ENCODE results near the gene NRG3.

The NRG3 gene

DNA sequence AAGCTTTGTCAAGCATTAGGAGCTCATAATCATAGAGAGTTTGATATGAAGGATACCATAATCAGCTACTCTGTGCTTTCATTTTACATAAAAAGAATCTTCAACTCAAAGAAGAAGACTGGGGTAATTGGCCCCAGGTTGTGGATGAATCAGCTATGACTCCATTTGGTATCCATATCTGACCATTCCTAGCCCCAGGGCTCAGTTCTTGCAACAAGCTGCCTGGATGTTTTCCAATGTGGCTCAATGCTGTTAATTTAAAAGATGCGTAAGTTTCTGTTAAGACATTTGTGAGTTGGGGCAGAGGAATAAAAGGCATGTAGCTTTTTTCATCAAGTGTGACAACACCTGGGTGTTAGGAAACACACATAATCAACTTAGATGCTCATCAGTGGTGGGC is 951.1 kb downstream of the NRG3 start:
- DNase-seq (ENCODE audit: low read depth), result no peak

DNA sequence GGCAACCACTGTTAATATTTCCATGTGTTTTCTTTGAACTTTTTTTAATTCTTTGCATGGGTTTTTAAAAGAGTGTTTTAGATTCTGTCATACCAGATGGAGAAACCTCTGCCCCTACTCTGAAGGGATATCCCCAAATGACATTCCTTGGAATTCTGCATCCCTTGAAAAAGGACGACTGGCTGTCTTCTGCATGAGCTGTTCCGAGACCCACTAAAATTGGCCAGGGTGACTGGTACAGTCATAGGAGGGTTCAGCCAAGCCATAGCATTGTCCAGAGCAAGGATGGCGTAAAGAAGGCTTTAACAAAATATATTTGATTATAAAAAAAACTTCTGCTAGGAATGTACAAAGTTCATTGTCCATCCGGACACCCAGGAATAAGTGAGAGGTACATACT is 952.9 kb downstream of the NRG3 start:
- DNase-seq (ENCODE audit: low read depth), result no peak

DNA sequence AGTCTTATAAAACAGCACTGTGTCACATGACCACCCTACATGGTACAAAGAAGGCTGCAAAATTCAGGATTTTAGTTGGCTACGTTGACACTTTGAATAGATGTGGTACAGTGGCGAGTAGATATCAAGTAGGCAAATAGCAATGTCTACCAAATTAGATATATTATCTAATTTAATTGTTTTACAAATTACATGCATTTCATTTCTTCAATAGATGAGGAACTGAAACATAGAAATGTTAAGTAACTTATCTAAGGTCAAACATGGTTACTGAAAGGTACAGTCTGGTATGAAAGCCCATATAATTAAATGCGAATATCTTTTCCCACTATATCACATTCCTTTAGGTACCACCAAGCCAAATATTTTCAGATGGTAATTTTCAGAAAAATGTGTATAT is 972.2 kb downstream of the NRG3 start:
- no peak for DNase-seq (ENCODE audit: low read depth)

DNA sequence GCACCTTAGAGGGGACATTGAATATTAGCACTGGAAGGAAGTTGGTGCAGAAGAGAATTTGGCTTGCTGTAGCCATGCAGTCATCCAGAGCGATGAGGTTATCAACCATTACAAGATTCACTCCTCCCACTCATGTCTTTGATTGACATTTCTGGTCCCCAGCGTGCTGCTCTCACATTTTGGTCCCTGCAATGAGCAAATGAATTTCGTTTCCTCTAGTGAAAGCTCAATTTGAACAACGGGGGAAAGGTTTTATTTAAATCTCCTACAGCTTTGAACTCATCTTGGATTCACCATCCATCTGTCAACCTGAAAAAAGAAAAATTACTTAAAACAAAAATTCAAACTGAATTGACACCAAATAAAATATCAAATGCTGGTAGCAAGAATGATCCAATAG is 975.2 kb downstream of the NRG3 start:
- DNase-seq (ENCODE audit: low read depth), result no peak

DNA sequence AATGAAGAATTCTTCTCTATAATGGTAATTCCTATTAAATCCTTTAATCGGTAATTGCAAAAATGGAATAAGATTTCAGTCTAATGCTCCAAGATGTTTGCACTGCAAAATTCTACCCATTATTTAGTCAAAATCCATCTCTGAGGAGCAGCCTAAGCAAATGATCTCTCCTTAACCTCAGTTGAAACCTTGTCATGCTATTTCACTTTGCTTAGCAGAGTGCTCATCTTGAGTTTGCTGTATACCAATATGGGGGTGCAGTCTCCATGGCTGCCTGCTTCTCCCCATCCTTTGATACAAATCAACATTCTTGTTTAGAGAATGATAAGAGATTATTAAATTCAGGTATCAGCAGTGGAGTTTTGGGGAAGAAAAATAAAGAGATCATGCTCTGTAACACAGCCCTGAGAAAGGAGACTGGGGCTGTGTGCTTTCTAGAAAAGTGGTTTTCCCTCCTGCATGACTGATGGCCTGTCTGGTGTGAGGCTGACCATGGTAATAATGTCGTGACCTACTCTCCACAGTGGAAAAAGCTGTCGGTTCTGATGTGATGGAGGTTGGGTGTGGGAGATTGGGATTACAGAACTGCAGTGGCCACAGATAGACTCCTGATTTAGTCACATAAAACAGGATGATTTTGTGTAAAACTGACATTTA is 982.1 kb downstream of the NRG3 start:
- DNase-seq (ENCODE audit: low read depth), result no peak

DNA sequence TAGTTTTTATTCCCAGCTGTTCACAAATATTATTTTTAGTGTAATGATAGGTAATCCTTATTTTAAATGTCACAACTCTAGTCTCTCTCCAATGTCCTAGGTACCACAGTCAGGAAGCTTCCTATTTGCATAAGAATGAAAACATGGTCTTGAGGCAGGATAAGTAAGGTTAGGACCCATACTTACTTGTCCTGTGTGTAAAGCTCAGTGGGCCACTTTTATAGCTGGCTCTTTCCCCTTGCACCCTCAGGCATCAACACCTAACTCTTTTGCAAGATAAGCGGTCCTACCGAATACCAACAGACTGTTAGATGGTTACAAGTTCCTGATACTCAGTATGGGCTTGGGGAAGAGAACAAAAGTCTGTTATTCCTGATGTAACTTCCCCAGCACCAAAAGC is 986.9 kb downstream of the NRG3 start:
- DNase-seq (ENCODE audit: low read depth), result no peak

DNA sequence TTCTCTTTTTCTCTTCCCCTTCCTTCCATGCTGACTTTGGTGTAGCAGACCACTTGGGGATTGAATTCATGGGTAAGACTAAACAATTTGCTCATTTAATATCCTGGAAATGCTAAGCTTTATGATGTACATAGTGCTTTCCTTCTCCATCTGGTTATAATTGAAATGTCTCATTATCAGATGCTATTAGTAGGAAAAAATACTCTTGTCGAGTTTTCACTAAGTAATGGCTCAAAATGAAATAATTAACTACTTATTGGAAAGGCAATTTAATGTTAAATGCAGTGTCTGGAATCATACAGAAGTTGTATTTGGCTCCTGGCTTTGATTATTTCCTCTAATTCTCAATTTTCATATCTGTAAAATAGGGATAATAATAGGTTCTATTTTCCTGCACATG is 990.4 kb downstream of the NRG3 start:
- DNase-seq (ENCODE audit: low read depth), result no peak

DNA sequence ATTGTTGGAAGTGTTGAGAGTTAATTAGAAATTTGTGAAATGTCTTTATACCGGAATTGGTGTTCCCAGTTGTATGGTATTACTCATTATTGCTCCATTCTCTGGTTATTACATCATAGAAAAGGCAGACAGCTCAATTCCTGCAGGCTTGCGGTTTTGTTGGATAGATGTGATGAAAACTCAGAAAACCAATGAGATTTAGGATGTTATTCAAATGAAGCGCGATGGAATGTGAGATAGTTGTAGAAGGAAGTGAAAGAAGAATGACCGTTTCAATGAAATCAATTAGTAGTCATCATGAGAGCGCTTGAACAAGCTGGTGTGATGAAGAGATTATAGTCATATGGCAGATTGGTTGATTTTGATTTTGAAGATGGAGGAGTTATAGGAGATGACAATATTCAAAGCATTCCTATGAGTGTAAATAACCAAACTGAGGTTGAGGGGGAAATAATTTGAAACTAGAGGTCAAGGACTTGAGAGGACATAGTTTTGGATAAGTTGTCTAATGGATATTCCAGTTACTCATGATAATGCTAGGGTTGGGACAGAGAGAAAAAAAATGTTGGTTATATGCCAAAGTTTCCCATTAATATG is 991.5 kb downstream of the NRG3 start:
- no peak for DNase-seq (ENCODE audit: low read depth)

DNA sequence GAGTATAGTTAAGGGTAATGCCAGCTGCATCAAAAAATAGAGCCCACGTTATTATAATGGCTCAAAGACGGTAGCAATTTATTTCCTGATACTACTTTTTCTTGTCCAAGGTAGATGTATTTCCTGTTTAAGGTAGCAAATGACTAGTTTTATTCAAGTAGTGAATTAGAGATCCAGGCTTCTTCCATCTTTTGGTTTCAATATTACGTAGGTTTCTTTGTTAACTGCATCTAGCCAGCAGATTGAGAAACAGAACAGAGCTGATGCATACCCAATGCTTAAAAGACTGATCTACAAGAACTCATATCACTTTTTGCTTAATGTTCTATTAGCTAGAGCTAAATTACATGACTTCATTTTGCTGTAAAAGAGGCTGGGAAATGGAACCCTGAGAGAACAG is 992.1 kb downstream of the NRG3 start:
- no peak for DNase-seq (ENCODE audit: low read depth)

DNA sequence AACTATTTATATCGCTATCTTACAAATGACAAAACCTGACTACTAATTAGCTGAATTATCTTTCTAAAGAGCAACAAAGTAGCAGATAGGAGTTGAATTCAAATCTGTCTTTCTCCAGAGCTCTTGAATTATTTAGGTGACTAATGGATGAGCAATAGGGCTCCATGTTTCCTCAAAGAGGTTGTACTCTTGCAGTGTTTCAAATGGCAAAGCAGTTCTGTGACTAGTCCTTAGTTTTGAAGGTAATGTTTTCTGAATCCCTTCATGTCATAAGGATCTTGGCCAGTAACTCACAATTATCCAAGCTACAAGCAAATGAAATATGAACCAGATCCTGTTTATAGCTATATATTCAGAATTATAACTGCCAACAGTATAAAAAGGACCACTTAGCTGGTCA is 999.7 kb downstream of the NRG3 start:
- DNase-seq (ENCODE audit: low read depth), result no peak

DNA sequence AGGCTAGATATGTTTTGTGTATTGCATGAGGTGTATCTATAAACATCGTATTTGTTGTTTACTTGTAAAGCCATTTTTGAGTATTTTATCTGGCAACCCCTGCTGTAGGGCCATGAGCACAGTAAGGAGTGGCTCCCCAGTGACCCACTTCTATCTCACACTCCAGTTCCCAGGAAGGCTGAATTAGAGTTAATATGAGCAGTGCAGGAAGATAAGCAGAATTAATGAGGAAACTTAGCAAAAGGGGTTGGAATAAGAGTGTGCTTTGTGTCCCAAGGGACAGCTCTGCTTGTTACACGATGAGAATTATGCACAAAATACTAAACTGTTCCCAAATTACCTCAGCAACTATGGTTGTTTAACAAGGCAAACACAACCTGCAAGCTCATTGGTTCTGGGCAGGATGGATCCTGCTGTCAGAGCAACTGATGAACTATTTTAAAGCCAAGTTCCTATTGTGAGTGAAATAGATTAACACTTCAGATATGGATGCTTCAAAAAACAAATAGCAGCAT is 1005.8 kb downstream of the NRG3 start:
- no peak for DNase-seq (ENCODE audit: low read depth)

DNA sequence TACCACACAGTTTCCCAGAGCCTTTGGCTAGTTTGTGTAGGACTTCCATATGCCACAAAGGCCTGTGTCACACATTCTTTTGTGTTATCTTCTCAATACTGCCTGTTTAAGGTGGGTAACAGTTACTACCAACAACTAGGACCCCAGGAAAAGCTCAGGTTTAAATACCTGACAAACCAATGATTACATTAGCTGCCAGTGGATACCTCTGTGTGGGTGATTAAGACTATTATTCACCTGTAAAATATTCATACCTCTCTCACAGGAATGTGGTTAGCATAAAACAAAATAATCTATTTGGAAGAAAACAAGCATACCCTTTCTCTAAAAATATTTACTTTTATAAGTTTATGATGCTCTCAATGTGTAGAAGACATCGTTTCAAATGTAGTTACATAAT is 1007.7 kb downstream of the NRG3 start:
- DNase-seq (ENCODE audit: low read depth), result no peak

DNA sequence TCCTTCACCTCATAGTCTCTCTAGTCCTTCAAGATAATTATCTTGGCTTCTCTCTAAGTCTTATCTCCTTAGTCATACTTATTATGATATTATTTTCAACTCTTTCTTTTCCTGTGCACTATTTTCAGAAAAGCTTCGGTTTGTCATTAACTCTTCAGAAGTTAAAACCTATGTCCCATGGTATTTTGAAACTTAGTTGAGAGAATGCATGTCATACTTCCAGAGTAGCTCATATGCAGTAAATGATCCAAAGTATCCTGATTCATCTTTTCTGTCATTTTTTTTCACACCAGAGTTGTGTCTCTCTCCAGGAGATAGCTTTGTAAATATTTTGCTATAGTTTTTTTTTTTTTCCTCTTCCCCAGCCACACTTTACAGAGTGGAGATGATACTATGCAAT is 1008.6 kb downstream of the NRG3 start:
- no peak for DNase-seq (ENCODE audit: low read depth)

DNA sequence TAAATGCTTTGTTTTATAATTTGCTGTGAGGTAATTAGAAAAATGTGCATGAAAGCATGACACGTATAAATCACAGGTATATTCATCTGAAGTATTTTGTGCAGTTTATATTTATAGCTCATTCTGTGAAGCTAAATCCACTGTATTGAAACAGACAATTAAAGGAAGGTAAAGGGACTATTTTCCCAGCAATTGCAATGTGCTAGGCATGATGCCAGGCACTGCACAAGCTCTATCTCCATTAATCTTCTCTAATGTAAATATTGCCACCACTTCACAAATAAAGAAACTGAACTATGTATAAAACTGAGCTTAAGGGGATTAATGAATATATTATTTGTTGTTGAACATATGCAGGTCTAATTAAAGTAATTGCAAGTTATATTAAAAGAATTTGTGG is 1012.5 kb downstream of the NRG3 start:
- DNase-seq (ENCODE audit: low read depth), result no peak

DNA sequence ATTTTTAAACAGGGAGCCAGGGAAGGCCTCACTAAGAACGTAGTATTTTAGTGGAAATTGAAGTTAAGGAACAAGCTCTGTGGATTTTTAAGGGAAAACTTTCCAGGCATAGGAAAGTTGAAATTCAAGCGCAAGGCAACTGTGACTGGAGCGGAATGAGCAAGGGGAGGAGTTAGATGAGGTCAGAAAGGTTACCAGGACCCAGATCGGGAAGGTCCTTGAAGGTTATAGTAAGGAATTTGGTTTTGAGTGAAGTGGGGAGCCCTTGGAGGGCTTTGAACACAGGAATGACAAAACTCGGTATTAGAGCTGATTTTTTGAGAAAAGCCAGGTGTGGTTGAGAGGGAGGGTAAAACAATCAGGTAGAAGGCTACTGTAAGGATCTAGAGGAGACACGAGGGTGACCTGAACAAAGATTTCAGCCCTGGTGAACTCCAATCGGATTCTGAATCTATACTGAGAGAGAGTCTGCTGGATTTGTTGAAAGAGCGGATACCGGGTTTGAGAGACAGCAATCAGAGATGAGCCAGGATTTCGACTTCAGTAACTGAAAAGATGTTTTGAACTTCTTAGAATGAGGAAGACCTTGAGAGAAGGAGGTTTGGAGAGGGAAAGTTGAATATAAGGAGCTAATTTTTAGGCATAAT is 1013.9 kb downstream of the NRG3 start:
- no peak for DNase-seq (ENCODE audit: low read depth)

DNA sequence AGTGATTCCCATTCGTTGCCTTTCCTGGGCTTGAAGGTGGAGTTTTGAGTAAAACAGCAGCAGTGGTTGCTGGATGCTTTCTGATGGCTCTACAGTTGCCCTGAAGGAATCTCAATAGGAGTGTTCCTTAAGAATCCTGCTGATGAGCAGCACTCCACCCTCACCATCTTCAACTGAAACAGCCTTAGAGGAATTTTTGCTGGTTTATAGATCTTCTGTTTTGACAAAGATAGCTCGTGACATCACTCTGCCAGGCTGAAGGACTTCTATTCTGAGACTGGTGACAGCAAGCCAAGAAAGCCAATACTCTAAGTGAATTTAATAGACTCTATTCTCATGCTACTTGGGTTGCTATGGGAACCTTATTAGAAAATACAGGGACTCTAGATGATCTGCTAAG is 1014.7 kb downstream of the NRG3 start:
- no peak for DNase-seq (ENCODE audit: low read depth)

DNA sequence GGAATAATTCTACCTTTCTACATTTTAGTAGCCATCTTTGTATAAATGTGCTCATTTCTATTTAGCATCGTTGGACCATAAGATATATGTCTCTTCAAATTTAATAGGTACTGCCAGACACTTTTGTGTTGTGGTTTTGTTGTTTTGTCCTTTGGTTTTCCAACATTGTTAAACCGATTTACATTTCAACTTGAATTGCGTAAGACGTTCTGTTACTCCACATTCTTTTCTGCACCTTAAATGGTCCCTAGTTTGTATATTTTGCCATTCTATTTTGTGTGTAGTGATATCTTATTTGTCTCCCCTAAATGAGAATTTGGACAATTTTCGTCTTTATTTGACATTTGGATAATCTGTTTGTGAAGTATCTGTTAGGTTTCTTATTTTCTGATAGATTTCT is 1015.6 kb downstream of the NRG3 start:
- no peak for DNase-seq (ENCODE audit: low read depth)

DNA sequence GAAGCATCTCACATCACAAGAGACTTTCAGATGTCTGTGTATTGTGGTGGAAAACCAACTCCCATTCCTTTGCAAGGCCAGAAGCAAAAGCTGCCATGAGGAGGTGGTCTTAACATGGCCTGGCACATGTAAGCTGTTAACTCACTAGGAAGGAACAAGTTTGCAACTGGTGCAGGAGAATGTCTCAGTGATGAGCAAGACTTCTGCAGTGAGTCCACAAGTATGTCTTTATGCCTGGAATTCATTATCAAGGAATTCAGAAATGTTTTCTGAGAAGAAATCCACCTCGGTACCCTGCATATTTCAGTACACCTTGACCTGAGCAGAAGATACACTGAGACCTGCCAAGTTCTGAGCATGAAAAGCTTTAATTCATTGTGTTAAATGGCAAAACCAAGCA is 1033.1 kb downstream of the NRG3 start:
- no peak for DNase-seq (ENCODE audit: low read depth)

DNA sequence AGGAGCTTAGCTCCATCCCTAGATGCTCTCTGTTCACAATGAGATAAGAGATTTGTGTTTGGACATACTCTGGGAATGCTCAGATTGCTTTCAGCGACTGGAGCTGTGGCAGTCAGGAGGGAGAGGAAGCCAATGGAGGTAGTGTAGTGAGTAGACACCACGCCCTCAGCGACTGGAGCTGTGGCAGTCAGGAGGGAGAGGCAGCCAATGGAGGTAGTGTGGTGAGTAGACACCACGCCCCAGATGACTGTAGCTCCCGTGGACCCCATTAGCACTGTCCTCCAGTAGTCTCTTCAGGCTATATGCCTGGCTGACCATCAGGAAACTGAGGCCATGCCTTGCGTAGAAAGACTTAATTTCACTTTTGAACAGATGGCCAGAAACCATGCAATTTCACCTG is 1033.8 kb downstream of the NRG3 start:
- no peak for DNase-seq (ENCODE audit: low read depth)

DNA sequence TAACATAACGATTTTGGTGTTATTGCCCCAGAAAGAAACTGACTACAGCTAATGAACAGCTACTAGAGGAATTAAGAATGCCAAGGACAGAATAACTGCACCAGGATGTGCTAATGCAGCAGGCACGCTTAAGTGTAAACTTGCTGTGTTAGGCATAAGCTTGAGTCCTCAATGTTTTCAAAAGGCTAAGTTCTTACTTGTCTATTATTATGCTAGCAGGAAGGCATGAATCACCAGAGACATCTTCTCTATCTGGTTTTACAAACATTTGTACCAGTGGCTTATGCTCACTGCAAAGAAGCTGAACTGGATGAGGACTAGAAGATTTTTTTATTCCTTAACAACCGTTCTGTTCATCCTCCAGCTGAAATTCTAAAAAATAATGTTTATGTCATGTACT is 1035.3 kb downstream of the NRG3 start:
- DNase-seq (ENCODE audit: low read depth), result no peak

DNA sequence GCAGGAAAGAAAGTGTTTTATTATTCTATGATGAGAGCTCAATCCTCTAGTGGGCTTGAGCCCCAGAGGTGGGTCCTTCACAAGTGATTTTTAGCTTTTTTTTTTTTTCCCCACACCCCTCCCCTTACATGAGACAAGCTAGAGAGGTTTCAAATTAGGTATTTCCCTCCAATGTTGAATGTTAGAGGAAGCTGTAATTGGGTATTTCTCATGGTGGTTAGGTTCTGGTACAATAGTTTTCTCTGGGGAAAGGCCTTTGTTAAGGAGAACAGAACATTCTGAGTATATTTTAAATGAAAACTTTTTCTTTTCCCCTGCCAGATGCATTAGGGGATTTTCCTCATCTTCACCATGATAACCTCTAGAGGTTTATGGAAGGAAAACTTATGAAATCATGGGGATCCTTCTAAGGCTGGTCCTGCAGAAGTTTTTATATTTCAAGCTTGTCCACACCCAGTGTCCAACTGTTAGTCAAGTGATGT is 1039.7 kb downstream of the NRG3 start:
- DNase-seq (ENCODE audit: low read depth), result no peak

DNA sequence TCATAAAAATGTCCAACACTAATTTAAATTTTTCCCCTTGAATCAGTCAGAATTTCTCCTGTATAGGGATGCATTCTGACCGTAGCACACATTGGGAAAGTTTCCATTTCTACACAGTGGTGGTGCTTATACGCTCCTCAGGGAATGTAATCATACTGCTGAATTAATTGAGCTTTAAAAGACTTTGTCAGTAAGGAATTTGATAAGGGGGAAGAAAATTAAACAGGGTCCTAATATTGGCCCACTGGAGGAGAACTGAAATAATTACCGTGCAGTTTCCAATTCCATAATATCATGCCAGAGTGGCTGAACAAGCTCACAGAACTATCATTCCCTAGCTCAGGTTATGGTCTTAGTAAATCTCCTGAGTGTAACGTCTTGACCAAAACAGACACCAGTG is 1041.9 kb downstream of the NRG3 start:
- no peak for DNase-seq (ENCODE audit: low read depth)

DNA sequence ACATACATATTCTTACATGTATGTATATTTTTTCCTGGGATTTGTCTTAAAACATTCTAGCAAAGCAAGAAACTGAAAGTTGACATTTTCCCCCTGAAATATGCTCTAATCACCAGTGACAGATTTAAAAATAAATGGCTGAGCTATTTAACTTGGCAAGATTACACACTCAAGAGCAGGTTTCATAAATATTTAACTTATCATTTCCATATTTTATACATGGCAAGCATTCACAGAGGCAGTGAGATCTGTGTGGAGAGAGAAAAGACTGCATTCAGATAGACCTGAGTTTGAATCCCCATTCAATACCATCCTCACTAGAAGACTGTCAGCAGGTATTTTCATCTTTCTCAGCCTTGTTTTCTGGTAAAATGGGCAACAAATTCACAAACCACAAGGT is 1043.0 kb downstream of the NRG3 start:
- DNase-seq (ENCODE audit: low read depth), result no peak

DNA sequence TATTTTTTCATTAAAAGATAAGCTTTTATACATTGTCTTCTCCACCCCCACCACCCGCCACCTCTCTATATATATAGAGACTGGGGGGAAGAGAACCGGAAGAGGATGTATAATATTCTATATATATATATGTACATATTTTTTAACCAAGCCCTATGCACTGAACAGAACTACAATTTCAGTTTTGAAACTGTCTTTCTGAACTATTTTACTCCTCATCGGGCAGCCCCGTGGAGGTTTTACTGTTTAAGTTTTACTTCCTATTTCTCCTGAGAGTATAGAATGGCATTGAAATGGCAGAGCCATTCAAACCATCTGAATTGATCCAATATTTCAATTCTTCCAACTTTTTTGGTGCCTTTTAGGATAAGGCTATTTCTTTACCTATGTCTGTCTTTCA is 1047.1 kb downstream of the NRG3 start:
- DNase-seq (ENCODE audit: low read depth), result no peak

All from CMK (cell line).